HG03432 (cell line): ENCODE results near the gene CELF5.
"Not testable (repeated sequence)": the region's sequence is repeated elsewhere in the genome, so short reads cannot be mapped to it uniquely, and the experiment has no call there.

Experiments
- ATAC-seq: cut with Tn5 transposase; IDR thresholded peaks from one replicate; pipeline ENCODE4 v1.9.1; 2021; ENCODE audit warnings: mild to moderate bottlenecking, moderate library complexity; ENCODE audit not compliant: unreplicated experiment

Gene CELF5

DNA sequence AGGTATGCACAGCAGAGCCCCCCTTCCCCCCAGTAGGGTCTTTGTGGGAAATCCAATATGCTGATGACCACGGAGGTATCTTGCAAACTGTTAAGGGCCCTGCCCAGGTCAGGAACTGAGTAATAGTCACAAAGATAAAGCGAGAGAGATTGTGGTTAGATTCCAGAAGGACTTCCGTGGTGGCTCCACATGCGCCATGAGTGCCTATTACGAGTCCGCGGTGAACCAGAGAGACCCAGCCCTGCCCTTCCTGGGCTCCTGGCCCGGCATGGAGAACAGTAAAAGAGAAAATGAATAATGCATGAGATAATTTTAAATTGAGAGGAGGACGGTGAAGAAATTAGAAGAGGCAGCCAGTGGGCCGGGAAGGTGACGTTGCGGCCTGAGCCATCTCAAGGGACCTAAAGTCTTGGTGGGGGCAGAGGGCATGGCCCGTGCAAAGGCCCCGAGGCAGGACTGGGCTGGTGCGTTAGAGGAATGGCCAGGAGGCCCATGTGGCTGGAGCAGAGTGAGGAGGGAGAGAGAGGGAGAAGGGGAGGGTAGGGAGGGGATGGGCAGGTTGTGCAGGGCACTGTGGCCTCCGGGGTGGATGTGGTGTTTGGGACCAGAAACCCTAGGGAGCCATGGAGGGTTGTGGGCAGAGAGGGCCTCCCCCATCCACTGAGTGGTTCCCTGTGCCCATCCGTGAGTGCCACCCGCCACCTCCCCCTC is 95.3 kb downstream of the CELF5 start:
- ATAC-seq = no peak

- ATAC-seq = no peak
Measured at GRCh38 chr19:3320354-3320670, 95.9 kb downstream of the CELF5 start.

DNA sequence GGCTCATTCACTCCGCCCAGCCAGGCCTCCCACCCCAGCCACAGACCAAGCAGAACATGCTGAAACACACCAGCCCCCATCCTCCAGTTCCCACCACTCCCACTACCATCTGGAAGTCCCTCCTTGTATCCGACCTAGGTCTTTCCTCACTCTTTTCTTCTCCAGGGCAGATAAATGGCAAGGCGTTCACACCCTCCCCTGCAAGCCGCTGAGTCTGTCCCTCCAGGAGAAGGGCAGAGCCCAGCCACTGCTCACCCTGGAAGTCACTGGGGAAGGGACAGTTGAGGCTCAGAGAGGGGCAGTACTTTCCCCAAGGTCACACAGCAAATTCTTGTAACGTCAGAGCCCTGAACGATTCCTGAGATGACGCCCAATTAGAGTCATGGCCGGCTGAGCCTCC is 96.4 kb downstream of the CELF5 start:
- no peak for ATAC-seq

GRCh38 chr19:3321696-3322095 is 97.2 kb downstream of the CELF5 start:
- no peak for ATAC-seq

DNA sequence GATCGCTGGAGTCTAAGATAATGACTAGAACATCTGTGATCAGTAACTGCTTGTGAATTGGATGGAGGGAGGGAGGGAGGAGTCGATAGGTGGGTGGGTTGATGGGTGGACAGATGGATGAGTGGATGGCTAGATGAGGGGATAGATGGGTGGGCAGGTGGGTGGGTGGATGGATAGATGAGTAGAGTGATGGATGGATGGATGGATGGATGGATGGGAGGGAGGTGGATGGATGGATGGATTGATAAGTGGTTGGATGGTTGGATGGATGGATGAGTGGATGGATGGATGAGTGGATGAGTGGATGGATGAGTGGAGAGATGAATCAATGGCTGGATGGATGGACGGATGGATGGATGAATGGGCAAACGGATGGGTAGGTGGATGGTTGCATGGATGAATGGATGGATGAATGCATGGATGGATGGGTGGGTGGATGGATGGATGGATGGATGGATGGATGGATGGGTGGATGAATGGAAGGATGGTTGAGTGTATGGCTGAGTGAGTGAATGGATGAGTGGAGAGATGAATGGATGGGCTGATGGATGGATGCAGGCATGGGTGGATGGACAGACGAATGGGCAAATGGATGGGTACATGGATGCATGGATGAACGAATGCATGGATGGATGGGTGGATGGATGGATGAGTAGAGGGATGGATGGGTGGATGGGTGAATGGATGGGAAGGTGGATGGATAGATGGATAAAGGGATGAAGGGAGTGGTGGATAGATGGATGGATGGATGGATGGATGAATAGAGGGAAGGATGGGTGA is 97.9 kb downstream of the CELF5 start:
- ATAC-seq = no peak

DNA sequence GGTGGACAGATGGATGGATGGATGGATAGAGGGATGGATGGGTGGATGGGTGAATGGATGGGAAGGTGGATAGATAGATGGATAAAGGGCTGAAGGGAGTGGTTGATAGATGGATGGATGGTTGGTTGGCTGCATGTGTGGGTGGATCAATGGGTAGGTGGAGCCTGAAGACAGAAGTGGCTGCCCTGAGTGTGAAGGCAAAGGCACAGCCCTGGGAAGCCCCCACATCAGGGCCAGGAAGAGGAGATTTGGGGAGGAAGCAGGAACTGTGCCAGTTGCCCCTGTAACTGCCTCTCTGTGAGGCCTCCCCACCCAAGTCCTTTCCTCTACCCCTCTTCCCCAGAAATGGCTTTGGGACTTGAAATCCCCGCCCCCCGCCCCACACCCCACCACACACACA is 98.6 kb downstream of the CELF5 start:
- ATAC-seq = no peak

GRCh38 chr19:3323658-3324057 is 99.2 kb downstream of the CELF5 start:
- no peak for ATAC-seq

DNA sequence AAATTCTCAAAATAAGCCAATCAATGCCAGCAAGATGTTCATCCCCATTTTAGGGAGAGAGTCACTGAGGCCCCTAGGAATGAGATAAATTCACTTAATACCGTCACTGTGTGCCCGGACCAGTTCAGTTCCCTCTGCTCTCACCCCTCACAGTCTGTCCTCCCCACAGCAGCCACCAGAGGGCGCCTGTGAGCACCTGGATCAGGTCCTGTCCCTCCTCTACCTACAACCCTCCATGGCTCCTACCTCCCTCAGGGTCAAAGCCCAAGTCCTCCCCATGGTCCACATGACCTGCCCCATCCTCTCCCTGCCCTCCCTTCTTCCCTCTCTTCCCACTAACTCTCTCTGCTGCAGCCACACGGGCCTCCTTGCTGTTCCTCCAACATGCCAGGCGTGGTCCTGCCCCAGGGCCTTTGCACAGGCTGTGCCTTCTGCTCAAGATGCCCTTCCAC is 100.0 kb downstream of the CELF5 start:
- ATAC-seq = no peak

- no peak for ATAC-seq
Measured at GRCh38 chr19:3325451-3325850, 101.0 kb downstream of the CELF5 start.

- no peak for ATAC-seq
Measured at GRCh38 chr19:3328743-3329142, 104.3 kb downstream of the CELF5 start.

GRCh38 chr19:3330047-3330446 is 105.6 kb downstream of the CELF5 start:
- no peak for ATAC-seq

- ATAC-seq = not testable (repeated sequence)
Measured at GRCh38 chr19:3332232-3332631, 107.8 kb downstream of the CELF5 start.

DNA sequence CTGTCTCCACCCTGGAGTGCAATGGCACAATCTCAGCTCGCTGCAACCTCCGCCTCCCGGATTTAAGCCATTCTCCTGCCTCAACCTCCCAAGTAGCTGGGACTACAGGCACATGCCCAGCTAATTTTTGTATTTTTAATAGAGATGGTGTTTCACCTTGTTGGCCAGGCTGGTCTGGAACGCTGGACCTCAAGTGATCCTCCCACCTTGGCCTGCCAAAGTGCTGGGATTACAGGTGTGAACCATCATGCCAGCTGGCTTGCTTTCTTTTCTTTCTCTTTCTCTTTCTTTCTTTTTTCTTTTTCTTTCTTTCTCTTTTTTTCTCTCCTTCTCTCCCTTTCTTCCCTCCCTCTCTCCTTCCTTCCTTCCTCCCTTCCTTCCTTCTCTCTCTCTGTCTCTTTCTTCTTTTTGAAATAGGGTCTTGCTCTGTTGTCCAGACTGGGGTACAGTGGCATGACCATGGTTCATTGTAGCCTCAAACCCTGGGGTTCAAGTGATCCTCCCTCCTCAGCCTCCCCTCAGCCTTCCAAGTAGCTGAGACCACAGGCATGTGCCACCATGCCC is 108.6 kb downstream of the CELF5 start:
- no peak for ATAC-seq

DNA sequence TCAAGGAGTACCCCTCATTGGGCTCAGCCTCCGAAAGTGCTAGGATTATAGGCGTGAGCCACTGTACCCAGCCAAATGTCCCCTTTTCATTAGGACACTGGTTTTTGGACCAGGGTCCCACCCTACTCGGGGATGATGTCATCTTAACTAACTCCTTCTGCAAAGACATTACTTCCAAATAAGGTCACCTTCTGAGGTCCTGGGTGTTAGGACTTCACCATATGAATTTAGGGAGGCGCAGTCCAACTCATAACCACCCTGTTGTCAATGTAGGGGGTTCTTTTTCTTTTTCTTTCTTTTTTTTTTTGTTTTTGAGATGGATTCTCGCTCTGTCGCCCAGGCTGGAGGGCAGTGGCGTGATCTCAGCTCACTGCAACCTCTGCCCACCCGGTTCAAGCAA is 109.2 kb downstream of the CELF5 start:
- ATAC-seq = no peak

DNA sequence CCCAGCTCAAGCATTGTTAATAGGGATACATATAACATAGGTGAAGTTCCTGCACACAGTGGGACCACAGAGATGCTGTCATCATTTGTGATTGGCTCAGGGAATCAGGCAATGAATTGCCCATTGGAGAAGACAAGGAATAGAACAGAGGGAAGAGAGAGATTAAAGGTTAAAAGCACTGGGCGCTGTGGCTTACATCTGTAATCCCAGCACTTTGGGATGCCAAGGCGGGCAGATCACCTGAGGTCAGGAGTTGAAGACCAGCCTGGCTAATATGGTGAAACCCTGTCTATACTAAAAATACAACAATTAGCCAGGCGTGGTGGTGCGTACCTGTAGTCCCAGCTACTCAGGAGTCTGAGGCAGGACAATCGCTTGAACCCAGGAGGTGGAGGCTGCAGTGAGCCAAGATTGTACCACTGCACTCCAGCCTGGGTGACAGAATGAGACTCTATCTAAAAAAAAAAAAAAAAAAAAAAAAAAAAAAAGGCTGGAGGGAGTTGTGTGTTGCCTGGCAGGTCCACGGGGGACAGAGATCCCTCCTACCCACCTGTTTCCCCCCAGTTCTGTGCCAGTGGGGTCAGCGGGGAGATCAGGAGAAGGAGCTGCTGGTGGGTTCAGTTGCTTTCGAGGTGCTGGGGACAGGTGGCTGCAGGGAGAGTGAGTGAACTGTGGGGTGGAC is 110.4 kb downstream of the CELF5 start:
- not testable (repeated sequence) for ATAC-seq

DNA sequence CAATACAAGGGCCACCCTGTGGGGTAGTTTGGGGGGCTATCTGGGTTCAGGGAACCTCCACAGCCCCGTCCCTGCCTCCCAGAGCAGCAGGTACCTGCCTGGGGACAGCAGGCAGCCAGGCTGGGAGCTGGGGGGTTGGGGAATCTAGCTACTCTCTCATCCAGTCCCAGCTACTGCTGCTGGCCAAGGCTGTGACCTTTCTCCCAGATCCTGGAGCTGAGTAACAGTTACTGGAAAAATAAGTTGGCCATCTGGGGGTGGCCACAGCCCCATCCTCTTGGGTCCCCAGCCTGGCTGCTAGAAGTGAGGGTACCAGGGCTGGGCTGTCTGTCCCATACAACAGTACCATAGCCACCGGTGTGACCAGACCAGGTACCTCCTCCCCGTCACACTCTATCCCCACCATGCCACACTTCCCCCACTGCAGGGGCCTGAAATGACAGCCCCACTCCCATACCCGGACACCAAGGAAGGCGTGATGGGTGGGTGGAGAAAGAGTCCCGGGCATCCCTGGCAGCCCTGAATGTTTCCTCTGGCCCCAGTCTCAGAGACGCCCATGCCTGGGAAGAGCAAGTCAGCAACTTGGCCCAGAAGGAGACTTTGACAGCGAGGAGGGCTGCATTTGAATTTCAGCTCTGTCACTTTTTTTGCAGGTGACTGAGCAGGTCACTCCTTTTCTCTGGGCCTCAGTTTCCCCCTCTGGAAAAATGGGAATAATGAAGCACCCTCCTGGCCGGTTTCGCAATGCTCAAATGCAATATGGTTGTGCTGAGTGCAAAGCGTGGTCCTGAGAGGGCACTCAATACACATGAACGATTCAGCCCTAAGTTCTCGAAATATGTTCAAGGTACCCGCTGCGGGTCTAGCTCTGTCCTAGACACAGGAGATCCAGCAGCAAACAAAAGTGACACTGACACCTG is 111.2 kb downstream of the CELF5 start:
- no peak for ATAC-seq

GRCh38 chr19:3336351-3336679 is 111.9 kb downstream of the CELF5 start:
- no peak for ATAC-seq

DNA sequence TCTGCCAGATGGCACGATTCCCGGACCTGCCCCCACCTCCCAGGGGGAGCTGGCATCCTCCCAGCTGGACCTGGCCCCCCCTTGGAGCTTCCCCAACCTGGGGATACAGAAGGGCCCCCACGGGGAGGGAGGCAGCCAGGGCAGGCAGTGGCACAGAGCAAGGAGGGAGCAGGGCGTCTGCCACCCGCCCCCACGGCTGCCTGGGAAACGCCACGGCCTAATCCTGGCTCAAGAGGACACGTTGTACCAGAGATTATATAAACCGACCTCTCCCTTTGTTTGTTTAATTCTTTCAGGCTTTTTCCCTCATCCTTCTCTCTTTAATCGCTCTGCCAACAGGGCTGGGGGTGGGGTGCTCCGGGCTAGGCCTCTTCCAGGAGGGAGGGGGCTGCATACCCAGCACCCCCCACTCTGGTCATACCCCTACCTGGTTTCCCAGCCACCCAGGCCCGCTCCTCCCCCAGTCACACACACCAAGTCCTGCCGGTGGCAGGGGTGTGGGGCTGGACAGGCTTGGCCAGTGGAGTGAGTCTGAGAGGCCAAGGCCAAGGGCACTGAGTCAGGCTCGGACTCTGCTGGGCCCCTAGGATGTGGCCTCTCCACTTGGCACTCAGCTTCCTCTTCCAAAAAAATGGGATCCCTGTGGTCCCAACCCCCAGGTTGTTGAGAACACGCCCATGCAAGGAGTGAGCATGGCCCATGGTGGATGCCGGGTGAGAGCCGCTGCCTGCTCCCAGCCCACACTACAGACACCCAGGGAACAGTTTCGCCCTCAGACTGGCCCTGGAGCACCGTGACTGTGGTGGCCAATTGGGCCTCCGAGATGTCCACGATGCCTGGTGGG is 112.4 kb downstream of the CELF5 start:
- ATAC-seq = no peak

DNA sequence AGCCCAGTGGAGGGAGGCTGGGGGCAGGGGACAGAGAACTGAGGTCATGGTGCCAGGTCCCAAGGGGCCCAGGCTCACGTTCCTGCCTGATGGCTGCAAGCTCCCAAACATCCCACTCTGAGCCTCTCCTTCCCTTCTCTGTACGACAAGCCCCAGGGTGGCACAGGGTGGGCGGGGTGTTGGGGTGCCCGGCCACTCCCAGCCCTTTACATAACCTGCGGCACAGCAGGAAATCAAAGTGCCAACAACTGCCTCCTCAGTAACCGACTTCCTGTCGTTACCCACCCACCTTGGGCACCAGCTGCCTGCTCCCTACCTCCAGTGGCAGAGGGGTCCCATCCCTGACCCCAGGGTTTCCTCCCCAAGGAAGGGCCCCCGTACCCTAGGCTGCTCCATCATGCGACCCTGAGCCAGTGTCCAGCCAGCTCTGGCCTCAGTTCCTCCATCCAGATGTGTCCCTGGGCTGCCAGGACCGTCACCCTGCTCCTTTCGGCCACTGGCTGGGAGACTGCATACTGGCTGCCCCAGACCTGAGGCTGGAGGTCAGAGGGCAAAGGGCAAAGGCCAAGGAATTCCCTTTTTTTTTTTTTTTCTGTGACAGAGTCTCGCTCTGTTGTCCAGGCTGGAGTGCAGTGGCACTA is 114.2 kb downstream of the CELF5 start:
- ATAC-seq = no peak
